Parathyroid adenoma (tissue), 2 donors: Measurements from ENCODE around the gene NPIPB8.
"Not testable (repeated sequence)": the region's sequence is repeated elsewhere in the genome, so short reads cannot be mapped to it uniquely, and the experiment has no call there.

Experiments
- H2AFZ ChIP-seq: fragments of 300-600 bp; sonication (generic); one replicate; pipeline ENCODE4 v1.7.0; 2017; ENCODE audit warnings: antibody characterized with exemption, mild to moderate bottlenecking
- H3K27ac ChIP-seq: fragments of 300-600 bp; sonication (generic); one replicate; pipeline ENCODE4 v1.7.0; 2017
- H3K27me3 ChIP-seq: fragments of 300-600 bp; sonication (generic); one replicate; pipeline ENCODE4 v1.7.0; 2017; ENCODE audit warnings: low read length; ENCODE audit not compliant: control insufficient read depth, insufficient read depth
- H3K36me3 ChIP-seq: fragments of 300-600 bp; sonication (generic); one replicate; pipeline ENCODE4 v1.7.0; 2017; ENCODE audit warnings: low read length; ENCODE audit not compliant: control insufficient read depth, insufficient read depth
- H3K4me1 ChIP-seq: fragments of 300-600 bp; sonication (generic); one replicate; pipeline ENCODE4 v1.7.0; 2017; ENCODE audit warnings: control low read depth
- H3K4me2 ChIP-seq: fragments of 300-600 bp; sonication (generic); one replicate; pipeline ENCODE4 v1.7.0; 2017; ENCODE audit warnings: low read length
- H3K4me3 ChIP-seq: fragments of 300-600 bp; sonication (generic); one replicate; pipeline ENCODE4 v1.7.0; 2017; ENCODE audit warnings: low read depth, low read length
- H3K79me2 ChIP-seq: fragments of 300-600 bp; sonication (generic); one replicate; pipeline ENCODE4 v1.7.0; 2017; ENCODE audit warnings: control low read depth
- H3K9ac ChIP-seq: fragments of 300-600 bp; sonication (generic); one replicate; pipeline ENCODE4 v1.7.0; 2017; ENCODE audit warnings: mild to moderate bottlenecking
- H3K9me3 ChIP-seq: fragments of 300-600 bp; sonication (generic); one replicate; pipeline ENCODE4 v1.7.0; 2017; ENCODE audit warnings: low read length; ENCODE audit not compliant: control insufficient read depth
- CTCF ChIP-seq: fragments of 300-600 bp; sonication (generic); IDR thresholded peaks from one replicate; pipeline ENCODE4 v1.7.0; 2017; ENCODE audit warnings: antibody characterized with exemption, mild to moderate bottlenecking
- donor health status: primary hyperparathyroidism.

The NPIPB8 gene

GRCh38 chr16:28615486-28616223 is 22.2 kb upstream of the NPIPB8 start:
- not testable (repeated sequence) for H3K27me3 ChIP-seq, H3K9ac ChIP-seq, H3K79me2 ChIP-seq, H2AFZ ChIP-seq, H3K4me2 ChIP-seq, H3K4me3 ChIP-seq, H3K9me3 ChIP-seq, H3K4me1 ChIP-seq, H3K36me3 ChIP-seq, H3K27ac ChIP-seq
- TF ChIP-seq CTCF, result peak; percentile 84

- not testable (repeated sequence) for H3K79me2 ChIP-seq, H3K4me1 ChIP-seq, H2AFZ ChIP-seq, H3K36me3 ChIP-seq, H3K9ac ChIP-seq, H3K4me3 ChIP-seq, H3K9me3 ChIP-seq, H3K27ac ChIP-seq, H3K27me3 ChIP-seq, H3K4me2 ChIP-seq
Measured at GRCh38 chr16:28616224-28616577, 21.7 kb upstream of the NPIPB8 start.

GRCh38 chr16:28616636-28617035 is 21.2 kb upstream of the NPIPB8 start:
- H3K9me3 ChIP-seq, result no peaks in the 10 kb centered on the region
- H3K79me2 ChIP-seq, result no peaks in the 10 kb centered on the region
- H2AFZ ChIP-seq, result no peak overlapping the region
- no peak overlapping the region for H3K4me2 ChIP-seq
- TF ChIP-seq CTCF, result no peak
- no peaks in the 10 kb centered on the region for H3K27me3 ChIP-seq
- no peak overlapping the region for H3K27ac ChIP-seq
- H3K9ac ChIP-seq, result no peak overlapping the region
- H3K4me3 ChIP-seq, result no peak overlapping the region
- no peaks in the 10 kb centered on the region for H3K4me1 ChIP-seq
- H3K36me3 ChIP-seq, result no peaks in the 10 kb centered on the region

GRCh38 chr16:28617874-28618273 is 20.0 kb upstream of the NPIPB8 start:
- Histone ChIP-seq H3K9ac (no peak overlapping the region), H3K4me2 (no peak overlapping the region), H3K27ac (no peak overlapping the region), H3K36me3 (no peaks in the 10 kb centered on the region), H3K9me3 (no peaks in the 10 kb centered on the region), H3K4me1 (peaks cover 2% of the 10 kb centered on the region), H3K79me2 (no peaks in the 10 kb centered on the region), H3K27me3 (no peaks in the 10 kb centered on the region), H2AFZ (no peak overlapping the region), H3K4me3 (no peak overlapping the region)
- TF ChIP-seq CTCF, result no peak

- H3K27ac ChIP-seq, H3K36me3 ChIP-seq, H3K4me3 ChIP-seq, H3K27me3 ChIP-seq, H3K9ac ChIP-seq, H3K4me2 ChIP-seq, H2AFZ ChIP-seq, H3K79me2 ChIP-seq, H3K4me1 ChIP-seq, H3K9me3 ChIP-seq: not testable (repeated sequence)
Measured at GRCh38 chr16:28620316-28620715, 17.5 kb upstream of the NPIPB8 start.
